Heart right ventricle (tissue), 16 donors: ENCODE measurements around the gene DPPA2. TPM values are rescaled to one million over a fixed set of nuclear protein-coding genes. Genes with fewer than 3 reads are reported as not detected.

ENCODE experiments used
- ATAC-seq, 8 donors: fragments of 200-7000 bp; cut with Tn5 transposase; one replicate each; pipeline ENCODE4 v1.9.1; 2020; ENCODE audit warnings: mild to moderate bottlenecking in 8 of 8, moderate library complexity in 8 of 8, moderate number of reproducible peaks in 1 of 8
- DNase-seq, 2 donors: peaks; one replicate each; pipeline ENCODE4 v3.0.0-alpha.2; 2020
- H3K27ac ChIP-seq, 10 donors: fragments of 200-600 bp; sonication (generic) in 2 of 10; one replicate each; pipeline versions ENCODE4 v1.5.0 to v1.8.0; 2020 to 2022; ENCODE audit warnings: mild to moderate bottlenecking in 3 of 10
- H3K27me3 ChIP-seq, 7 donors: fragments of 200-600 bp; one replicate each; pipeline ENCODE4 v1.8.0; 2021 to 2022; ENCODE audit warnings: mild to moderate bottlenecking in 2 of 7
- H3K36me3 ChIP-seq, 9 donors: fragments of 200-600 bp; sonication (generic) in 1 of 9; one replicate each; pipeline versions ENCODE4 v1.5.0 to v1.8.0; 2020 to 2022; ENCODE audit warnings: mild to moderate bottlenecking in 2 of 9
- H3K4me1 ChIP-seq, 9 donors: fragments of 200-600 bp; sonication (generic) in 1 of 9; one replicate each; pipeline versions ENCODE4 v1.5.0 to v1.8.0; 2020 to 2022; ENCODE audit warnings: mild to moderate bottlenecking in 4 of 9
- H3K4me3 ChIP-seq, 10 donors: fragments of 200-600 bp; sonication (generic) in 2 of 10; one replicate each; pipeline versions ENCODE4 v1.5.0 to v1.8.0; 2020 to 2022; ENCODE audit warnings: mild to moderate bottlenecking in 7 of 10, moderate library complexity in 2 of 10
- H3K9me3 ChIP-seq, 11 donors: fragments of 200-600 bp in 10 of 11; sonication (generic) in 2 of 11; one replicate each; pipeline versions ENCODE4 v1.5.0 to v1.8.0; 2013 to 2022; ENCODE audit warnings: mild to moderate bottlenecking in 2 of 11, control low read depth in 1 of 11, moderate library complexity in 1 of 11
- CTCF ChIP-seq, 9 donors: fragments of 200-600 bp; sonication (generic) in 2 of 9; IDR thresholded peaks; one replicate each; pipeline versions ENCODE4 v1.5.0 to v1.8.0; 2021 to 2022; ENCODE audit warnings: antibody characterized with exemption in 9 of 9, mild to moderate bottlenecking in 5 of 9, moderate library complexity in 1 of 9
- WGBS, 2 donors: extraction: QIAGEN DNeasy Blood & Tissue Kit; methylation state at CpG; one replicate each; pipeline ENCODE4 v1.1.7; 2013; ENCODE audit warnings: inconsistent platforms in 1 of 2; 5-methylcytosine and 5-hydroxymethylcytosine counted together
- intact Hi-C, 10 donors: fragments of 100-400 bp; cut with DNase I; formaldehyde crosslinking; loops; one replicate each; pipeline versions ENCODE4 v1.11.1 to v1.14.2; 2022
- polyA plus RNA-seq, 2 donors: library from polyadenylated mRNA; stranded (reverse); fragments of 200-250 nt; gene quantifications; one replicate each; pipeline ENCODE4 v1.2.3, GENCODE V29; 2013
- total RNA-seq, 10 donors: library from RNA; stranded (reverse); fragmentation: NEBNext Ultra II Directional in 3 of 10; extraction: Animal tissue kit (Norgen Biotek cat#: 25700) in 3 of 10; gene quantifications; one replicate each; pipeline versions ENCODE4 v1.2.1 to v1.2.4, GENCODE V29; 2021 to 2023
- donor health status: Arrhythmogenic right ventricular cardiomyopathy.
- donor health status: ischemic (EF 13 %, LVEDD 7.1; RV severe dilation, severe dysfunction).
- donor health status: healthy with polysubstance abuse.
- donor health status: DM: no; HTN: yes; CAD: no.
- donor health status: DM: no; HTN: no; CAD: no.
- donor health status: ischemic (EF 25% LVEDD 6.9; RV normal size, moderate dysfunction).
- donor health status: ischemic (EF 25% LVEDD 5.7; RV mildly dilated, moderate dysfunction).
- donor health status: healthy.
- donor health status: DM: yes; HTN: yes; CAD: no.
- donor health status: Ischemic cardiomyopathy.
- donor health status: ischemic (EF 35%, LVEDD 5.7; RV mildly dilated, moderate dysfunction).
- donor health status: nonischemic (EF 11% LVEDD 7.7; RV severe dilation, severe dysfunction).
- donor health status: DM: yes; HTN: yes; CAD: no.
- donor health status: PGD.
- donor health status: ischemic (EF 29% LVEDD 5.4; RV normal size, mild dysfunction).
- donor health status: nonischemic (EF 23%, LVEDD 6.1; RV moderate dilation, normal function).

DPPA2 gene
- total and polyA plus RNA-seq, 12 donors = not detected

GRCh38 chr3:109278546-109278945, 37.8 kb downstream of the DPPA2 start:
- intact Hi-C loops = no loop called here
- 58 to 81% methylated on average over 1 of the region's 1 CpG for WGBS, 2 donors

DNA sequence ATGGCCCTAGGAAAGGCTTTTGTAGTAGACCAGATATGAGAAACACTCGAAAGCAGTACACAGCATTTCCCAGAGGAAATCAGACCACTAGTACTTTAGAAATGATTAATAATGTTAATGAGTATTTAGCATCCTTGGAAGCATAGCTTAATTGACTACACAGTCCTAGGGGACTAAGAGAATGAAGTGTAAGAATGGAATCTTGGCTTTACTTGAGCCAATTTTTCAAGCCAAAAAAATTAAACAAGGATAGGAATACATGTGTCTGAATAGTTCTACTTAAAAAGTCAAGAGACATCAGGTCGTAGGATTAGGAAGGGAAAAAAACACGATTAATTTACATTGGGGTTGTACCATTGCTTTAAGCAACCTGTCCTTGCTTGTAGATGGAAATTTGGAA, 38.2 kb downstream of the DPPA2 start:
- Histone ChIP-seq H3K9me3 (peaks cover 0 to 3% (median 0%) of the 10 kb centered on the region in 11 donors), H3K4me1 (no peaks in the 10 kb centered on the region), H3K27me3 (no peaks in the 10 kb centered on the region), H3K27ac (no peak overlapping the region), H3K4me3 (no peak overlapping the region), H3K36me3 (no peaks in the 10 kb centered on the region)
- no peak for TF ChIP-seq CTCF (IDR thresholded peaks at IDR 0.05)
- 43 to 57% methylated on average over 3 of the region's 3 CpGs for WGBS, 2 donors
- DNase-seq (no peak), ATAC-seq (no peak)
- intact Hi-C loops = no loop called here

More at GRCh38 chr3:109278546-109278945, 37.8 kb downstream of the DPPA2 start:
- DNase-seq (no peak), ATAC-seq (no peak)
- TF ChIP-seq CTCF (IDR thresholded peaks at IDR 0.05) = no peak
- H3K27me3 ChIP-seq = no peaks in the 10 kb centered on the region
- no peaks in the 10 kb centered on the region for H3K4me1 ChIP-seq
- H3K9me3 ChIP-seq = peaks cover 0 to 3% (median 0%) of the 10 kb centered on the region in 11 donors
- H3K27ac ChIP-seq = no peak overlapping the region
- H3K4me3 ChIP-seq = no peak overlapping the region
- no peaks in the 10 kb centered on the region for H3K36me3 ChIP-seq

GRCh38 chr3:109275702-109276293, 40.5 kb downstream of the DPPA2 start:
- WGBS, 2 donors = 22 to 26% methylated on average over 9 of the region's 9 CpGs

GRCh38 chr3:109270779-109271178, 45.5 kb downstream of the DPPA2 start:
- peaks cover 0 to 13% (median 0%) of the 10 kb centered on the region in 11 donors for H3K9me3 ChIP-seq
- DNase-seq (no peak), ATAC-seq (no peak)
- H3K4me3 ChIP-seq = no peak overlapping the region
- intact Hi-C loops = no loop called here
- H3K4me1 ChIP-seq = no peaks in the 10 kb centered on the region
- H3K36me3 ChIP-seq = no peaks in the 10 kb centered on the region
- H3K27me3 ChIP-seq = no peaks in the 10 kb centered on the region
- 97% methylated on average over 7 of the region's 7 CpGs for WGBS, 2 donors
- no peak for TF ChIP-seq CTCF (IDR thresholded peaks at IDR 0.05)
- no peak overlapping the region for H3K27ac ChIP-seq

More at GRCh38 chr3:109275702-109276293, 40.5 kb downstream of the DPPA2 start:
- no peaks in the 10 kb centered on the region for H3K9me3 ChIP-seq
- H3K4me3 ChIP-seq = no peak overlapping the region
- H3K27ac ChIP-seq = no peak overlapping the region
- no peaks in the 10 kb centered on the region for H3K36me3 ChIP-seq
- ATAC-seq = no peak
- intact Hi-C loops = no loop called here
- DNase-seq = peak; percentile 11 to 19
- H3K4me1 ChIP-seq = no peaks in the 10 kb centered on the region
- peak in 7 of 9 donors; percentile 31 to 62 (median 52) for TF ChIP-seq CTCF (IDR thresholded peaks at IDR 0.05)
- no peaks in the 10 kb centered on the region for H3K27me3 ChIP-seq
